ENCODE measurements around the gene TMPRSS11F. TPM values are rescaled to one million over a fixed set of nuclear protein-coding genes. Genes with fewer than 3 reads are reported as not detected.

The TMPRSS11F gene

Small RNAs within 50 kb of the gene (small RNA-seq; reads per million reads assigned to genes)
- not detected for gene RNU6-95P (ENCODE audit: low read depth)

All from mesenchymal stem cell (in vitro differentiated cells and primary cell).